Mammary epithelial cell (primary cell): Measurements from ENCODE around the gene PTDSS2.

Experiments used
- CTCF ChIP-seq, 2 donors: IDR thresholded peaks in 1 of 2; conservative IDR thresholded peaks in 1 of 2; 2 replicates each; pipeline ENCODE4 v1.5.1; 2011 to 2012; ENCODE audit warnings: inconsistent platforms in 2 of 2, low read length in 2 of 2, mild to moderate bottlenecking in 2 of 2, control low read depth in 1 of 2, low read depth in 1 of 2; ENCODE audit not compliant: insufficient read depth in 1 of 2; ENCODE audit errors: extremely low read depth in 1 of 2
- EZH2 ChIP-seq: IDR thresholded peaks from 2 replicates; pipeline ENCODE4 v1.6.1; 2012; ENCODE audit warnings: low read length, inconsistent platforms, borderline replicate concordance

- TF ChIP-seq CTCF (conservative IDR thresholded peaks at IDR 0.05 in 1 of 2, IDR thresholded peaks at IDR 0.05 in 1 of 2; ENCODE audit: extremely low read depth in 1 of 2, insufficient read depth in 1 of 2, low read depth in 1 of 2, low read length in 2 of 2) (no peak), EZH2 (no peak)
Observed at GRCh38 chr11:425301-425700, 24.8 kb upstream of the PTDSS2 start.
